HUES6 (cell line): Measurements from ENCODE around the gene SYNCRIP.
A peak's percentile ranks its signal among the peaks of the same experiment; 100 is the strongest.
"Not testable (repeated sequence)": the region's sequence is repeated elsewhere in the genome, so short reads cannot be mapped to it uniquely, and the experiment has no call there.

Experiments
- H3K27ac ChIP-seq: 2 replicates; pipeline ENCODE4 v1.7.0; 2013; ENCODE audit warnings: low read depth, mild to moderate bottlenecking, low read length, inconsistent platforms
- H3K27me3 ChIP-seq: 2 replicates; pipeline ENCODE4 v1.6.1; 2013; ENCODE audit warnings: low read length; ENCODE audit not compliant: control insufficient read depth, insufficient read depth
- H3K36me3 ChIP-seq: 2 replicates; pipeline ENCODE4 v1.6.1; 2013; ENCODE audit warnings: low read length; ENCODE audit not compliant: control insufficient read depth, insufficient read depth
- H3K4me1 ChIP-seq: 2 replicates; pipeline ENCODE4 v1.6.1; 2013; ENCODE audit warnings: low read length; ENCODE audit not compliant: control insufficient read depth, insufficient read depth
- H3K4me3 ChIP-seq: 2 replicates; pipeline ENCODE4 v1.5.1; 2013; ENCODE audit warnings: low read depth, low read length
- H3K9ac ChIP-seq: one replicate; pipeline ENCODE4 v1.6.1; 2013; ENCODE audit warnings: mild to moderate bottlenecking, low read length
- H3K9me3 ChIP-seq: 2 replicates; pipeline ENCODE4 v1.6.1; 2013; ENCODE audit warnings: low read depth, low read length; ENCODE audit not compliant: control insufficient read depth, insufficient read depth

Gene SYNCRIP

GRCh38 chr6:85631117-85631516, 11.6 kb downstream of the SYNCRIP start:
- H3K27ac ChIP-seq, H3K9me3 ChIP-seq, H3K9ac ChIP-seq, H3K27me3 ChIP-seq, H3K4me1 ChIP-seq, H3K4me3 ChIP-seq: not testable (repeated sequence)
- peaks cover 95% of the 10 kb centered on the region for H3K36me3 ChIP-seq

DNA sequence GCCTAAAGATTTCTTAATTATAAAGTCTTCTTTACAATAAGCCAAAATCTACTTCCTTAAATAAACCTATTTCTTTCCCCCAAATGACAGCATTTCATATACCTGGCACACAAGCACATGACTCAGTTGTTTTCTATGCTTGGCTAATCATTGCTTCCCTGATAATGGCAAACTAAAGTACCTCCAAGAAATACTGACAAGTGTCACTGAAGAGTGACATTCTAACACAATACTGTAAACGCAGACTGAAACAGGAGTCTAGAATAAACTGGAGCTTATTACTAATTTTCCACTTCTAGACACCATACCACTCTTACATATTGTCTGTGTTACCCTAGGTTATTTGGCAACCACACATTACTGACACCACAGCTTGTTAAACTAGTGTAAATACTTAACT, 14.3 kb downstream of the SYNCRIP start:
- H3K27me3 ChIP-seq: no peaks in the 10 kb centered on the region
- H3K27ac ChIP-seq: no peak overlapping the region
- H3K4me3 ChIP-seq: no peak overlapping the region
- no peaks in the 10 kb centered on the region; the same call in 1 of the 2 replicates for H3K4me1 ChIP-seq
- no peaks in the 10 kb centered on the region for H3K9me3 ChIP-seq
- H3K9ac ChIP-seq: no peak overlapping the region
- H3K36me3 ChIP-seq: peaks cover 95% of the 10 kb centered on the region

DNA sequence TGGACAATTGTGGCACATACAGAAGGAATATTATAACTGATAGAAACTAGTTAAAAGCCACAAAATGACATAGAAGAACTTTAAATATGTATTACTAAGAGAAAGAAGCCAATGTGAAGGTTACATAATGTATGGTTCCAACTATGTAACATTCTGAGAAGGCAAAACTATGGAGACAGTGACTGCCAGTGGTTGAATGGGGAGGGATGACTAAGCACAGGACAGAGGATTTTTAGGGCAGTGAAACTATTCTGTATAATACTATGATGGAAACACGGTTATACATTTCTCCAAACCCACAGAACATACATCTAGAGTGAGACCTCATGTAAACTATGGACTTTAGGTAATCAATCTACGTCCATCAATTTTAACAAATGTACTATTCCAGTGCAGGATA, 22.4 kb downstream of the SYNCRIP start:
- Histone ChIP-seq H3K4me1 (no peaks in the 10 kb centered on the region), H3K9ac (no peak overlapping the region), H3K27ac (no peak overlapping the region), H3K4me3 (no peak overlapping the region), H3K9me3 (no peaks in the 10 kb centered on the region), H3K27me3 (no peaks in the 10 kb centered on the region), H3K36me3 (peaks cover 100% of the 10 kb centered on the region)

- no peak overlapping the region for H3K27ac ChIP-seq
- no peak overlapping the region for H3K4me3 ChIP-seq
- H3K9ac ChIP-seq: no peak overlapping the region
- H3K9me3 ChIP-seq: no peaks in the 10 kb centered on the region
- H3K4me1 ChIP-seq: no peaks in the 10 kb centered on the region
- no peaks in the 10 kb centered on the region for H3K27me3 ChIP-seq
- peaks cover 98% of the 10 kb centered on the region for H3K36me3 ChIP-seq
Measured at GRCh38 chr6:85614780-85615179, 27.9 kb downstream of the SYNCRIP start.

- Histone ChIP-seq H3K9ac (no peak overlapping the region), H3K36me3 (peaks cover 94% of the 10 kb centered on the region)
Measured at GRCh38 chr6:85612690-85613474, 29.8 kb downstream of the SYNCRIP start.

DNA sequence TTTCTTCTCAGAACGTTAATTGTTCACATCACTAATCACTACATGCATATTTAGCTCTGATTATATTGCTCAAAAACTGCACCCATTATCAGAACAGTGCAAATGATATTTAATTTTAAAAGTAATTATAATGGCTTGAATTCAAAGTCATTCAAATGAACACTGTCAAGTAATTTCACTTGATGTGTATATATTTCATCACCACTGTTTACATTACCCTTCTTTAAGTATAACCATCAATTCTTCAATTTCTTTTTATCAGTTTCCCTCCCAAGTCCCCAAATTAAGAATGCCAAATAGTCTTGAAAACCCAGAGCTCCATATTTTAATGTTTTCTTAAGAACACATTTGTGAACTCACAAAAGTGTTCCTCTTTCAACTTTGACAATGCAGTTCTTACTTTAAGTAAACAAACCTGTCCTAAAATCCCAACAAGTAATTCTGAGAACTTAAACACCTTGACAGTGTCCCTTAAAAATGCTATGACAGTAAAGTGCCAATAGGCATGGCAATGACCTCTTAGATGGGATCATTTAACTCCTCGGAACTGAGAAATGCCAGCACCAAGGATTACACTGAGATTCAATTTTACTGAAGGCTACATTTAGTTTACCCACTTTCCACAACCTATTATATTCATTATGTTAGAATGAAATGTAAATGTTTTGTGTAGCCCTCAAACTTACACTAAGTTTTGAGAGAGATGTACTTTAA, 32.3 kb downstream of the SYNCRIP start:
- H3K27ac ChIP-seq: no peak overlapping the region
- H3K4me1 ChIP-seq: no peaks in the 10 kb centered on the region
- H3K9me3 ChIP-seq: no peaks in the 10 kb centered on the region
- peaks cover 77% of the 10 kb centered on the region for H3K36me3 ChIP-seq
- no peaks in the 10 kb centered on the region for H3K27me3 ChIP-seq
- no peak overlapping the region for H3K9ac ChIP-seq
- no peak overlapping the region for H3K4me3 ChIP-seq

More at GRCh38 chr6:85612690-85613474, 29.8 kb downstream of the SYNCRIP start:
- Histone ChIP-seq H3K4me1 (no peaks in the 10 kb centered on the region), H3K9me3 (no peaks in the 10 kb centered on the region), H3K27ac (no peak overlapping the region), H3K27me3 (no peaks in the 10 kb centered on the region), H3K4me3 (no peak overlapping the region)

GRCh38 chr6:85602100-85602499, 40.6 kb downstream of the SYNCRIP start:
- Histone ChIP-seq H3K9me3 (no peaks in the 10 kb centered on the region), H3K36me3 (0 out of 2 replicates have a peak, but pooled peaks cover under 1% of the 10 kb centered on the region), H3K4me3 (no peak overlapping the region), H3K4me1 (no peaks in the 10 kb centered on the region), H3K27me3 (no peaks in the 10 kb centered on the region), H3K27ac (no peak overlapping the region), H3K9ac (no peak overlapping the region)

GRCh38 chr6:85600713-85601313, 41.9 kb downstream of the SYNCRIP start:
- Histone ChIP-seq H3K27ac (no peak overlapping the region), H3K27me3 (no peaks in the 10 kb centered on the region), H3K4me1 (no peaks in the 10 kb centered on the region), H3K4me3 (no peak overlapping the region), H3K9me3 (no peaks in the 10 kb centered on the region), H3K36me3 (no peaks in the 10 kb centered on the region), H3K9ac (no peak overlapping the region)

GRCh38 chr6:85594197-85594930, 48.3 kb downstream of the SYNCRIP start:
- Histone ChIP-seq H3K36me3 (no peaks in the 10 kb centered on the region; the same call in 1 of the 2 replicates), H3K9me3 (no peaks in the 10 kb centered on the region), H3K4me3 (peak overlapping the region; percentile 92), H3K9ac (peak overlapping the region; percentile 87), H3K27ac (peak overlapping the region; percentile 22; the same call in 1 of the 2 replicates), H3K27me3 (peaks cover 6% of the 10 kb centered on the region; the same call in 1 of the 2 replicates), H3K4me1 (peaks cover 4% of the 10 kb centered on the region; the same call in 1 of the 2 replicates)

GRCh38 chr6:85593438-85594196, 49.1 kb downstream of the SYNCRIP start, which contains the start of gene SNX14:
Gene SNX14 (minus strand): TSS chr6:85593858. CDS start chr6:85593718, 140 bp downstream.
- Histone ChIP-seq H3K27me3 (peaks cover 6% of the 10 kb centered on the region; the same call in 1 of the 2 replicates), H3K9ac (peak within 1 kb of the TSS; percentile 87), H3K36me3 (no peaks in the 10 kb centered on the region; the same call in 1 of the 2 replicates), H3K9me3 (no peaks in the 10 kb centered on the region), H3K4me1 (peaks cover 4% of the 10 kb centered on the region; the same call in 1 of the 2 replicates), H3K4me3 (peak within 1 kb of the TSS; percentile 92), H3K27ac (peak within 1 kb of the TSS; percentile 22; the same call in 1 of the 2 replicates)
